HCT116 (cell line): ENCODE measurements around the gene OR11A1. TPM values are rescaled to one million over a fixed set of nuclear protein-coding genes. Genes with fewer than 3 reads are reported as not detected.

Experiments used
- total RNA-seq: library from RNA; stranded (reverse); gene quantifications from one replicate; pipeline ENCODE4 v1.2.1, GENCODE V29; 2021; ENCODE audit not compliant: unreplicated experiment

Gene OR11A1
- total RNA-seq, 1 experiment from 2014 or later: not detected

Other genes with a start within 250 kb of the OR11A1 start
- gene OR14J1, start 155.4 kb downstream of the OR11A1 start, total RNA-seq: not detected
- not detected for gene OR5V1, start 88.2 kb downstream of the OR11A1 start, total RNA-seq
- gene OR12D3, start 81.8 kb downstream of the OR11A1 start, total RNA-seq: not detected
- not detected for gene OR12D2, start 61.4 kb downstream of the OR11A1 start, total RNA-seq
- gene OR12D1, start 42.1 kb downstream of the OR11A1 start, total RNA-seq: not detected
- not detected for gene OR10C1, start 17.8 kb downstream of the OR11A1 start, total RNA-seq
- gene OR2H1, start 84 bp upstream of the OR11A1 start, total RNA-seq: not detected
- not detected for gene MAS1L, start 30.9 kb upstream of the OR11A1 start, total RNA-seq
- not detected for gene UBD, start 102.7 kb upstream of the OR11A1 start, total RNA-seq
- gene OR2H2, start 128.1 kb upstream of the OR11A1 start, total RNA-seq: not detected
- 43.4 TPM for gene GABBR1, start 176.1 kb upstream of the OR11A1 start, total RNA-seq
- not detected for gene MOG, start 200.0 kb upstream of the OR11A1 start, total RNA-seq
- not detected for gene ZFP57, start 224.1 kb upstream of the OR11A1 start, total RNA-seq